Measurements from ENCODE around the gene HTR1D. TPM values are rescaled to one million over a fixed set of nuclear protein-coding genes. Genes with fewer than 3 reads are reported as not detected.

The HTR1D gene
- polyA plus RNA-seq, 4 donors, result 0.21 to 11.3 (median 6.2) TPM

GRCh38 chr1:23247276-23247675 lies 30.0 kb upstream of the HTR1D start:
- FAIRE-seq, result no peak

DNA sequence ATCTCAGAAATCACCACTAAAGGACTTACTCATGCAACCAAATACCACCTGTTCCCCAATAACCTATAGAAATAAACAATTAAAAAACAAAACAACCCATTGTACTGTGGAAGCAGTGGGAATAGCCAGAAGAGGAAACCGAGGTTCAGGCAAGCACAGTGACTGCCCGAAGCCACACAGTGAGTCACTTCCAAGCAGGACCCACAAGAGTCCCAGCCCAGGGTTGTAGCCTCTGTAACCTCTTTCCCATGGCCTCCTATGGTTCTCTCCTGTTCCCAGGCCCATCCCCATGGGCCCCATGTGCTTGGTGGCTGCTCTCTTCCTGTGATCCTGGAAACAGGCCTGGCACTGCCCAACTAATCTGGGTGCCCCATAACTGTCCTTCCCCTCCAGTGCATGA lies 29.0 kb upstream of the HTR1D start:
- WGBS, 3 donors, result 83 to 90% (median 87%) methylated on average over 2 of the region's 2 CpGs
- DNase-seq (no peak), FAIRE-seq (no peak)
- H3K27me3 ChIP-seq (ENCODE audit: control insufficient read depth in 3 of 3, insufficient read depth in 3 of 3, low read length in 3 of 3), result no peaks in the 10 kb centered on the region
- no peak overlapping the region for H3K27ac ChIP-seq (ENCODE audit: low read depth in 1 of 3, low read length in 2 of 3)
- H3K4me3 ChIP-seq (ENCODE audit: low read depth in 1 of 3, low read length in 3 of 3), result no peak overlapping the region
- H3K36me3 ChIP-seq (ENCODE audit: control insufficient read depth in 3 of 3, insufficient read depth in 2 of 3, low read depth in 1 of 3, low read length in 3 of 3), result no peaks in the 10 kb centered on the region
- H3K4me1 ChIP-seq (ENCODE audit: control insufficient read depth in 3 of 3, insufficient read depth in 2 of 3, low read depth in 1 of 3, low read length in 2 of 3), result no peaks in the 10 kb centered on the region
- H3K9me3 ChIP-seq (ENCODE audit: control insufficient read depth in 2 of 2, insufficient read depth in 1 of 2, low read depth in 1 of 2, low read length in 1 of 2), result peaks cover 0 to 13% of the 10 kb centered on the region in 2 donors

More at GRCh38 chr1:23247276-23247675, 30.0 kb upstream of the HTR1D start:
- H3K9me3 ChIP-seq (ENCODE audit: control insufficient read depth in 2 of 2, insufficient read depth in 1 of 2, low read depth in 1 of 2, low read length in 1 of 2), result peaks cover 0 to 13% of the 10 kb centered on the region in 2 donors
- DNase-seq, result no peak
- no peak overlapping the region for H3K27ac ChIP-seq (ENCODE audit: low read depth in 1 of 3, low read length in 2 of 3)
- no peak overlapping the region for H3K4me3 ChIP-seq (ENCODE audit: low read depth in 1 of 3, low read length in 3 of 3)
- WGBS, 3 donors, result 91 to 96% (median 95%) methylated on average over 6 of the region's 6 CpGs
- no peaks in the 10 kb centered on the region for H3K4me1 ChIP-seq (ENCODE audit: control insufficient read depth in 3 of 3, insufficient read depth in 2 of 3, low read depth in 1 of 3, low read length in 2 of 3)
- H3K27me3 ChIP-seq (ENCODE audit: control insufficient read depth in 3 of 3, insufficient read depth in 3 of 3, low read length in 3 of 3), result no peaks in the 10 kb centered on the region
- H3K36me3 ChIP-seq (ENCODE audit: control insufficient read depth in 3 of 3, insufficient read depth in 2 of 3, low read depth in 1 of 3, low read length in 3 of 3), result no peaks in the 10 kb centered on the region

- FAIRE-seq (no peak), DNase-seq (no peak)
- Histone ChIP-seq H3K4me3 (ENCODE audit: low read depth in 1 of 3, low read length in 3 of 3) (no peak overlapping the region), H3K27ac (ENCODE audit: low read depth in 1 of 3, low read length in 2 of 3) (no peak overlapping the region), H3K9me3 (ENCODE audit: control insufficient read depth in 2 of 2, insufficient read depth in 1 of 2, low read depth in 1 of 2, low read length in 1 of 2) (peaks cover 0 to 13% of the 10 kb centered on the region in 2 donors), H3K27me3 (ENCODE audit: control insufficient read depth in 3 of 3, insufficient read depth in 3 of 3, low read length in 3 of 3) (no peaks in the 10 kb centered on the region), H3K4me1 (ENCODE audit: control insufficient read depth in 3 of 3, insufficient read depth in 2 of 3, low read depth in 1 of 3, low read length in 2 of 3) (no peaks in the 10 kb centered on the region), H3K36me3 (ENCODE audit: control insufficient read depth in 3 of 3, insufficient read depth in 2 of 3, low read depth in 1 of 3, low read length in 3 of 3) (no peaks in the 10 kb centered on the region)
- WGBS, 3 donors, result 94 to 97% (median 96%) methylated on average over 7 of the region's 7 CpGs
Observed at GRCh38 chr1:23244256-23244761, 27.0 kb upstream of the HTR1D start.

GRCh38 chr1:23242414-23242813 lies 25.1 kb upstream of the HTR1D start:
- Histone ChIP-seq H3K9me3 (ENCODE audit: control insufficient read depth in 2 of 2, insufficient read depth in 1 of 2, low read depth in 1 of 2, low read length in 1 of 2) (no peaks in the 10 kb centered on the region), H3K36me3 (ENCODE audit: control insufficient read depth in 3 of 3, insufficient read depth in 2 of 3, low read depth in 1 of 3, low read length in 3 of 3) (no peaks in the 10 kb centered on the region), H3K27me3 (ENCODE audit: control insufficient read depth in 3 of 3, insufficient read depth in 3 of 3, low read length in 3 of 3) (no peaks in the 10 kb centered on the region), H3K4me3 (ENCODE audit: low read depth in 1 of 3, low read length in 3 of 3) (no peak overlapping the region), H3K4me1 (ENCODE audit: control insufficient read depth in 3 of 3, insufficient read depth in 2 of 3, low read depth in 1 of 3, low read length in 2 of 3) (no peaks in the 10 kb centered on the region), H3K27ac (ENCODE audit: low read depth in 1 of 3, low read length in 2 of 3) (no peak overlapping the region)
- DNase-seq (no peak), FAIRE-seq (no peak)
- WGBS, 3 donors, result 82 to 88% (median 82%) methylated on average over 7 of the region's 7 CpGs

GRCh38 chr1:23239638-23240295 lies 22.5 kb upstream of the HTR1D start:
- no peak for DNase-seq
- 76 to 89% (median 82%) methylated on average over 5 of the region's 5 CpGs for WGBS, 3 donors
- Histone ChIP-seq H3K27ac (ENCODE audit: low read depth in 1 of 3, low read length in 2 of 3) (no peak overlapping the region), H3K4me3 (ENCODE audit: low read depth in 1 of 3, low read length in 3 of 3) (no peak overlapping the region), H3K36me3 (ENCODE audit: control insufficient read depth in 3 of 3, insufficient read depth in 2 of 3, low read depth in 1 of 3, low read length in 3 of 3) (no peaks in the 10 kb centered on the region), H3K27me3 (ENCODE audit: control insufficient read depth in 3 of 3, insufficient read depth in 3 of 3, low read length in 3 of 3) (no peaks in the 10 kb centered on the region), H3K4me1 (ENCODE audit: control insufficient read depth in 3 of 3, insufficient read depth in 2 of 3, low read depth in 1 of 3, low read length in 2 of 3) (no peaks in the 10 kb centered on the region), H3K9me3 (ENCODE audit: control insufficient read depth in 2 of 2, insufficient read depth in 1 of 2, low read depth in 1 of 2, low read length in 1 of 2) (no peaks in the 10 kb centered on the region)
- FAIRE-seq, result no peak

GRCh38 chr1:23238565-23238964 lies 21.3 kb upstream of the HTR1D start:
- Histone ChIP-seq H3K36me3 (ENCODE audit: control insufficient read depth in 3 of 3, insufficient read depth in 2 of 3, low read depth in 1 of 3, low read length in 3 of 3) (no peaks in the 10 kb centered on the region), H3K27me3 (ENCODE audit: control insufficient read depth in 3 of 3, insufficient read depth in 3 of 3, low read length in 3 of 3) (no peaks in the 10 kb centered on the region), H3K27ac (ENCODE audit: low read depth in 1 of 3, low read length in 2 of 3) (no peak overlapping the region), H3K4me1 (ENCODE audit: control insufficient read depth in 3 of 3, insufficient read depth in 2 of 3, low read depth in 1 of 3, low read length in 2 of 3) (no peaks in the 10 kb centered on the region), H3K9me3 (ENCODE audit: control insufficient read depth in 2 of 2, insufficient read depth in 1 of 2, low read depth in 1 of 2, low read length in 1 of 2) (no peaks in the 10 kb centered on the region), H3K4me3 (ENCODE audit: low read depth in 1 of 3, low read length in 3 of 3) (no peak overlapping the region)
- no peak for FAIRE-seq
- 87 to 93% (median 89%) methylated on average over 2 of the region's 2 CpGs for WGBS, 3 donors
- no peak for DNase-seq

- FAIRE-seq (no peak), DNase-seq (no peak)
- Histone ChIP-seq H3K4me3 (ENCODE audit: low read depth in 1 of 3, low read length in 3 of 3) (no peak overlapping the region), H3K36me3 (ENCODE audit: control insufficient read depth in 3 of 3, insufficient read depth in 2 of 3, low read depth in 1 of 3, low read length in 3 of 3) (no peaks in the 10 kb centered on the region), H3K27me3 (ENCODE audit: control insufficient read depth in 3 of 3, insufficient read depth in 3 of 3, low read length in 3 of 3) (no peaks in the 10 kb centered on the region), H3K4me1 (ENCODE audit: control insufficient read depth in 3 of 3, insufficient read depth in 2 of 3, low read depth in 1 of 3, low read length in 2 of 3) (no peaks in the 10 kb centered on the region), H3K9me3 (ENCODE audit: control insufficient read depth in 2 of 2, insufficient read depth in 1 of 2, low read depth in 1 of 2, low read length in 1 of 2) (no peaks in the 10 kb centered on the region), H3K27ac (ENCODE audit: low read depth in 1 of 3, low read length in 2 of 3) (no peak overlapping the region)
- WGBS, 3 donors, result 80 to 84% (median 81%) methylated on average over 2 of the region's 2 CpGs
Observed at GRCh38 chr1:23237508-23237907, 20.2 kb upstream of the HTR1D start.

DNA sequence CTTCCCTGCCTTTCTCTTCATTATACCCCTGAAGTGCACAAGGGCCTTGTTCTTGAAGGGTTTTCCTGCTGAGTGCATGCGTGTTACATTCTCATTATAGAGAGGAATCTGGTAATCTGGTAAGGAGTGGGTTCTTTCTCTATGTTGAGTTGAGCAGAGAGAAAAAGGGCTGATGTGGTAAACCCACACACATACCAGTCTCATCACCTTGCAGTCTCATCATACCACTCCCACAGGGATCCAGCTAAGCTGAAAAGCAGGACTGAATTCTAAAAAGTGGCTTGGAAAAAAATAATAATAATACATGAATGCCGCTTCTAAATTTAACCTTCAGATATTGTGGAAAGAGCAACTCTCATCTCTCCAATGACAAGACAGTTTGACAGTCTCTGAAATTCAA lies 10.5 kb upstream of the HTR1D start:
- WGBS, 3 donors, result 90 to 98% (median 94%) methylated on average over 2 of the region's 2 CpGs
- no peak for FAIRE-seq
- no peaks in the 10 kb centered on the region for H3K27me3 ChIP-seq (ENCODE audit: control insufficient read depth in 3 of 3, insufficient read depth in 3 of 3, low read length in 3 of 3)

More for the DNA sequence above, 10.5 kb upstream of the HTR1D start:
- no peak overlapping the region for H3K27ac ChIP-seq (ENCODE audit: low read depth in 1 of 3, low read length in 2 of 3)
- no peaks in the 10 kb centered on the region for H3K36me3 ChIP-seq (ENCODE audit: control insufficient read depth in 3 of 3, insufficient read depth in 2 of 3, low read depth in 1 of 3, low read length in 3 of 3)
- peaks cover 0 to 9% (median 5%) of the 10 kb centered on the region in 3 donors for H3K4me1 ChIP-seq (ENCODE audit: control insufficient read depth in 3 of 3, insufficient read depth in 2 of 3, low read depth in 1 of 3, low read length in 2 of 3)
- DNase-seq, result no peak
- no peak overlapping the region for H3K4me3 ChIP-seq (ENCODE audit: low read depth in 1 of 3, low read length in 3 of 3)
- H3K9me3 ChIP-seq (ENCODE audit: control insufficient read depth in 2 of 2, insufficient read depth in 1 of 2, low read depth in 1 of 2, low read length in 1 of 2), result peaks cover 0 to 6% of the 10 kb centered on the region in 2 donors
